Ishikawa (cell line): ENCODE data around the gene ITIH5.

Experiments used
- CEBPB ChIP-seq: IDR thresholded peaks from 2 replicates; pipeline ENCODE4 v1.6.1; 2012
- EP300 ChIP-seq: IDR thresholded peaks from 2 replicates; pipeline ENCODE4 v1.6.1; 2012; ENCODE audit warnings: borderline replicate concordance
- RAD21 ChIP-seq: IDR thresholded peaks from 2 replicates; pipeline ENCODE4 v1.6.1; 2012; ENCODE audit warnings: low read depth
- REST ChIP-seq: IDR thresholded peaks from 2 replicates; pipeline ENCODE4 v1.6.1; 2012; ENCODE audit warnings: low read depth, mild to moderate bottlenecking
- TCF12 ChIP-seq: IDR thresholded peaks from 2 replicates; pipeline ENCODE4 v1.6.1; 2012; ENCODE audit warnings: low read depth
- TEAD4 ChIP-seq: IDR thresholded peaks from 2 replicates; pipeline ENCODE4 v1.6.1; 2012
- YY1 ChIP-seq: IDR thresholded peaks from 2 replicates; pipeline ENCODE4 v1.6.1; 2012; ENCODE audit warnings: low read depth
- ZBTB7A ChIP-seq: IDR thresholded peaks from 2 replicates; pipeline ENCODE4 v1.6.1; 2012; ENCODE audit warnings: low read depth
- TF ChIP-seq, protein P1 (sequence below): IDR thresholded peaks from 2 replicates; pipeline ENCODE4 v1.6.1; 2012

DNA sequence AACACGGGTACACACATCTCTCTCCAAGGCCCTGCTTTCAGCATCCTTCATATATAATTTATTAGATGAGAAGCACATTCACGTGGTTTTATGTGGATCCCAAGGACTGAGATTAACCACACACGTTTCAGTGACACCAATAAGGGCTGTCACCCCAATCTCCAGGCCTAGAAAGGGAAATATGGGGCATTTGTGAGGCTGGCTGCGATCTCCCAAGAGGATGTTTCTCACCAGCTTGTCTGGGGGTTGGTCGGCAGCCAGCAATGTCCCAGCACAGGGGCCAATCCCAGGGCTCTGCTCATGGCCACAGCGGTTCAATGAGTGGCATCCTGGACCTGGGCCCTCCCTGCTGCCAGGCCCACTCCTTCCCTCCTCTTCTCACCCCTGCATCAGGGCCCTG is 115.5 kb downstream of the ITIH5 start:
- no peak for TF ChIP-seq TEAD4
- TF ChIP-seq RAD21: no peak
- no peak for TF ChIP-seq TCF12
- TF ChIP-seq, protein P1, sequence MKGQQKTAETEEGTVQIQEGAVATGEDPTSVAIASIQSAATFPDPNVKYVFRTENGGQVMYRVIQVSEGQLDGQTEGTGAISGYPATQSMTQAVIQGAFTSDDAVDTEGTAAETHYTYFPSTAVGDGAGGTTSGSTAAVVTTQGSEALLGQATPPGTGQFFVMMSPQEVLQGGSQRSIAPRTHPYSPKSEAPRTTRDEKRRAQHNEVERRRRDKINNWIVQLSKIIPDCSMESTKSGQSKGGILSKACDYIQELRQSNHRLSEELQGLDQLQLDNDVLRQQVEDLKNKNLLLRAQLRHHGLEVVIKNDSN: no peak
- TF ChIP-seq REST: no peak
- no peak for TF ChIP-seq YY1
- no peak for TF ChIP-seq CEBPB
- no peak for TF ChIP-seq EP300
- no peak for TF ChIP-seq ZBTB7A
